CD4-positive, alpha-beta memory T cell (primary cell): ENCODE results near the gene ASMTL. TPM values are rescaled to one million over a fixed set of nuclear protein-coding genes. Genes with fewer than 3 reads are reported as not detected.
A peak's percentile ranks its signal among the peaks of the same experiment; 100 is the strongest.

Experiments
- CTCF ChIA-PET: fragments of 350-600 bp; sonication (Branson Sonifier 250); formaldehyde crosslinking; loops from one replicate; lab custom pipeline; 2021; ENCODE audit warnings: inconsistent platforms; ENCODE audit not compliant: partially characterized antibody; lab: Charles Lee
- POLR2A ChIA-PET: fragments of 350-600 bp; sonication (Branson Sonifier 250); formaldehyde crosslinking; loops from one replicate; lab custom pipeline; 2021; ENCODE audit not compliant: partially characterized antibody; lab: Charles Lee
- DNase-seq, 5 donors: peaks; one replicate each; pipeline versions ENCODE4 v3.0.0 to v3.0.0-alpha.2; 2020 to 2022; ENCODE audit warnings: mixed read lengths in 1 of 5
- H3K27ac ChIP-seq: one replicate; pipeline ENCODE4 v1.7.0; 2013; ENCODE audit warnings: low read depth, low read length
- H3K27me3 ChIP-seq: 2 replicates; pipeline ENCODE4 v1.7.0; 2013; ENCODE audit warnings: mild to moderate bottlenecking, low read length, moderate library complexity; ENCODE audit not compliant: insufficient read depth
- H3K36me3 ChIP-seq: 2 replicates; pipeline ENCODE4 v1.7.0; 2013; ENCODE audit warnings: mild to moderate bottlenecking, low read length, moderate library complexity; ENCODE audit not compliant: insufficient read depth
- H3K4me1 ChIP-seq: 2 replicates; pipeline ENCODE4 v1.7.0; 2013; ENCODE audit warnings: mild to moderate bottlenecking, low read length, moderate library complexity; ENCODE audit not compliant: insufficient read depth
- H3K4me3 ChIP-seq, 2 donors: one replicate each; pipeline ENCODE4 v1.7.0; 2013; ENCODE audit warnings: low read length in 2 of 2, mild to moderate bottlenecking in 1 of 2
- H3K9me3 ChIP-seq, 2 donors: one replicate each; pipeline ENCODE4 v1.7.0; 2013; ENCODE audit warnings: low read length in 2 of 2, control low read depth in 1 of 2; ENCODE audit not compliant: control insufficient read depth in 1 of 2
- H3K27ac Mint-ChIP-seq, 7 donors: one replicate each; pipeline ENCODE4 v1.8.0; 2020 to 2021; ENCODE audit warnings: mixed read lengths in 7 of 7, mild to moderate bottlenecking in 6 of 7, inconsistent platforms in 3 of 7, moderate library complexity in 3 of 7
- H3K27me3 Mint-ChIP-seq, 2 donors: one replicate each; pipeline ENCODE4 v1.8.0; 2020 to 2021; ENCODE audit warnings: mixed read lengths in 2 of 2
- H3K36me3 Mint-ChIP-seq, 2 donors: one replicate each; pipeline ENCODE4 v1.8.0; 2020 to 2021; ENCODE audit warnings: mixed read lengths in 2 of 2, inconsistent platforms in 1 of 2, mild to moderate bottlenecking in 1 of 2
- H3K4me1 Mint-ChIP-seq, 4 donors: one replicate each; pipeline ENCODE4 v1.8.0; 2020 to 2021; ENCODE audit warnings: mixed read lengths in 4 of 4, mild to moderate bottlenecking in 1 of 4
- H3K4me3 Mint-ChIP-seq, 8 donors: one replicate each; pipeline ENCODE4 v1.8.0; 2020 to 2021; ENCODE audit warnings: mixed read lengths in 8 of 8, mild to moderate bottlenecking in 7 of 8, moderate library complexity in 6 of 8, inconsistent platforms in 3 of 8
- H3K9me3 Mint-ChIP-seq, 8 donors: one replicate each; pipeline ENCODE4 v1.8.0; 2020 to 2021; ENCODE audit warnings: mixed read lengths in 8 of 8, mild to moderate bottlenecking in 5 of 8, inconsistent platforms in 3 of 8, moderate library complexity in 1 of 8
- intact Hi-C: fragments of 100-400 bp; cut with micrococcal nuclease; formaldehyde crosslinking; loops from one replicate; pipeline ENCODE4 v1.15.1; 2023
- polyA plus RNA-seq, 2 donors: library from polyadenylated mRNA; unstranded; fragments of 300-500 nt; fragmentation: Illumina TruSeq; gene quantifications; one replicate each; pipeline ENCODE4 v1.2.3, GENCODE V29; 2021
- total RNA-seq, 2 experiments: library from RNA; stranded (reverse); gene quantifications; one replicate each; pipeline ENCODE4 v1.2.3, GENCODE V29; 2021

Gene ASMTL
- total and polyA plus RNA-seq, 4 experiments from 2014 or later, result 35.0 to 50.4 (median 36.9) TPM

DNA sequence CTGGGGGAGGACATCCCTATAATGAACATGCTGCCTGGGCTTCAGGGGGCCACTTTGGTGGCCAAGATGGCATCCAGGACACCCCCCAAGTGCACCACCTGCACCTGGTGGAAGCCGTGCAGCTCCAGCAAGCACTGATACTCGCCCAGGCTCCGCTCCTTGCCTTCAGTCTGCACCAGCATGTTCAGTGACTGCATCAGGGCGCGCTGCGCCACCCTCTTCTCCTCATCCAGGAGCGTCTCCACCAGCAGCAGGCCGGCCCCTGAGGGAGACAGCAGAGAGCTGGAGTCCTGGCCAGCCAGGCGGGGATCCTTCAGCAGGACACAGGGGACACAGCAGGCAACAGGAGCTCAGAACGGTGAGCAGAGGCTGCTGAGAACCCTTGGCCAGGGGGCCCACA, 49.5 kb downstream of the ASMTL start:
- Histone ChIP-seq H3K9me3 (no peaks in the 10 kb centered on the region), H3K4me3 (no peak overlapping the region), H3K36me3 (peaks cover 36% of the 10 kb centered on the region), H3K27me3 (no peaks in the 10 kb centered on the region), H3K27ac (no peak overlapping the region), H3K4me1 (no peaks in the 10 kb centered on the region)
- Mint-ChIP-seq H3K4me3 (no peak overlapping the region), H3K9me3 (no peaks in the 10 kb centered on the region), H3K36me3 (peaks cover 0 to 2% of the 10 kb centered on the region in 2 donors), H3K27me3 (no peaks in the 10 kb centered on the region), H3K4me1 (no peaks in the 10 kb centered on the region), H3K27ac (no peak overlapping the region)
- no peak for DNase-seq
- intact Hi-C loops, result no loop called here
- ChIA-PET CTCF (no interaction called here), POLR2A (no interaction called here)

DNA sequence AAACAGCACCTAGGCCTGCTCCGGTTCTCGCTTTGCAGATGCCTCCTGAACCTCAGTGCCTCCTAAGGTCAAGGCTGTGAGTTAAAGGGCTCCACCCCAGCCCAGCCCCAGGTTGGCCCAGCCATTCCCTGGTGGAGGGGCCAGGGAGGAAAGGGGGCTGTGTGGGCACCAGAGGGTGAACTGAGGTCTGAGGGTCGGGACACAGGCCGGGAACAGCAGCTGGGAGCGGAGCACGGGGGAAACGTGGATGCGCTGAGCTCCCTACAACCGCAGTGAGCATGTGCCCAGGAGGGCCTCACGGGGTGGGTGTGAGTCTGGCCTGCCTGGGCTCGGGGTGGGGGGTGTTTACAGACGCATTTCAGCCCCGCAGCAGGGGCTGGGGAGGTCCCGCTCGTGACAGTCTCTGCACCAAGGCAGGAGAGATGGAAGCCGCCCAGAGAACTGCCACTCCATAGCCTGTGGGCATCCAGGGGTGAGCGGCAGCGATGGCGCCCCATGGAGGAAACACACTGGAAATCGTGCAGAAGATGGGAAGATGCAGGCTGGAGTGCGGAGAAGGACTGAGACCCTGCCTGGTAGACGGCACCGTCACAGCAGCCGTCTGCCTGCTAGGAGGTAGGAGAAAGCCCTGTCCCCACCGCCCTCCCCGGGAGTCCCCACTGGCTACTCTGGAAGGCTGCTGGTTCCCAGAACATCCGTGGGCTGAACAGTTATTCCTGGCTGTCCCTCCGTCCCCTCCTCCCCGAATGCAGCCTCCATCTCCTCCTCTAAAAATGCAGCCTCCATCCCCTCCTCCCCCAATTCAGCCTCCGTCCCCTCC, 50.9 kb downstream of the ASMTL start:
- Histone ChIP-seq H3K4me1 (no peaks in the 10 kb centered on the region), H3K27me3 (no peaks in the 10 kb centered on the region), H3K27ac (no peak overlapping the region), H3K9me3 (no peaks in the 10 kb centered on the region), H3K36me3 (peaks cover 28% of the 10 kb centered on the region), H3K4me3 (no peak overlapping the region)
- Mint-ChIP-seq H3K27me3 (no peaks in the 10 kb centered on the region), H3K27ac (no peak overlapping the region), H3K4me3 (no peak overlapping the region), H3K9me3 (no peaks in the 10 kb centered on the region), H3K4me1 (no peaks in the 10 kb centered on the region), H3K36me3 (peaks cover 0 to 3% of the 10 kb centered on the region in 2 donors)
- no peak for DNase-seq
- ChIA-PET POLR2A (no interaction called here), CTCF (no interaction called here)
- intact Hi-C loops, result loop anchor here (1.0 kb wide), 1 partner anchor 14 kb away; no protein-coding TSS in a partner anchor

DNA sequence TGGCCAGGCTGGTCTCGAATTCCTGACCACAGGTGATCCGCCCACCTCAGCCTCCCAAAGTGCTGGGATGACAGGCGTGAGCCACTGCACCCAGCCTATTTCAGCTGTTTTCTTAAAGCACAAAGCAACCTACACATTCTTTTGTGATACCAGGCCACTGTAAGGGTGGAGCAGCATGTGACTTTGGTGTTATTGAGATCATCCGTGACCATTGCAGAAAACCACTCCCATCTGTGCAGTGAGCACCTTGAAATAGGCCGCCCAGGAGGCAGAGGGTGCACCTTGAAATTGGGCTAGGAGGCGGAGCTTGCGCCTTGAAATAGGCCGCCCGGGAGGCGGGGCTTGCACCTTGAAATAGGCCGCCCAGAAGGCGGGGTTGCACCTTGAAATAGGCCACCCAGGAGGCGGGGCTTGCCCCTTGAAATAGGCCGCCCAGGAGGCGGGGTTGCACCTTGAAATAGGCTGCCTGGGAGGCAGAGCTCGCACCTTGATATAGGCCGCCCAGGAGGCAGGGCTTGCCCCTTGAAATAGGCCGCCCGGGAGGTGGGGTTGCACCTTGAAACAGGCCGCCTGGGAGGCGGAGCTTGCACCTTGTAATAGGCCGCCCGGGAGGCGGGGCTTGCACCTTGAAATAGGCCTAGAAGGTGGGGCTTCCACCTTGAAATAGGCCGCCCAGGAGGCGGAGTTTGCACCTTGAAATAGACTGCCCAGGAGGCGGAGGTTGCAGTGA, 51.8 kb downstream of the ASMTL start:
- CTCF ChIA-PET, result no interaction called here
- intact Hi-C loops, result loop anchor here (1.0 kb wide), 1 partner anchor 15 kb away; no protein-coding TSS in a partner anchor
- no peak for DNase-seq
- H3K4me3 Mint-ChIP-seq, result no peak overlapping the region
- no peaks in the 10 kb centered on the region for H3K27me3 Mint-ChIP-seq
- POLR2A ChIA-PET, result no interaction called here
- Histone ChIP-seq H3K9me3 (no peaks in the 10 kb centered on the region), H3K27me3 (no peaks in the 10 kb centered on the region), H3K27ac (no peak overlapping the region), H3K4me1 (no peaks in the 10 kb centered on the region), H3K4me3 (no peak overlapping the region), H3K36me3 (peaks cover 28% of the 10 kb centered on the region)
- peaks cover 4 to 8% of the 10 kb centered on the region in 2 donors for H3K36me3 Mint-ChIP-seq
- H3K4me1 Mint-ChIP-seq, result peaks cover 3 to 4% (median 4%) of the 10 kb centered on the region in 4 donors
- peak overlapping the region in 1 of 7 donors; percentile 35 for H3K27ac Mint-ChIP-seq
- H3K9me3 Mint-ChIP-seq, result no peaks in the 10 kb centered on the region

DNA sequence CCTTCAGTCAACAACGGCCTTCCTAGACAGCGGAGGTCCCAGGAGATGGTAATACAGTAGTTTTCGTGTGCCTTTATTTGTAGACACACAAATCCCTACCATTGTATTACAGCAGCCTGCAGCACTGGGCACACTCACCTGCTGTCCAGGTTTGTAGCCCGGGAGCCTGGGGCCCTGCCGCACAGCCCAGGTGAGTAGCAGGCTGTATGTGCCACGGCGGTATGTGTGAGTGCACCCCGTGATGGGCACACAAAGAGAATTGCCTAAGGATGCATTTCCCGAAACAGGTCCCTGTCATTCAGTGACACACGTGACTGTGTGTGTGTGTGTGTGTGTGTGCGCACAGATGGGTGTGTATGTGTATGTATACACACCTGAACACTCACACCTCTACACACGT, 52.7 kb downstream of the ASMTL start:
- Histone ChIP-seq H3K4me1 (peaks cover 4% of the 10 kb centered on the region), H3K4me3 (no peak overlapping the region), H3K9me3 (no peaks in the 10 kb centered on the region), H3K27ac (no peak overlapping the region), H3K36me3 (peaks cover 19% of the 10 kb centered on the region), H3K27me3 (no peaks in the 10 kb centered on the region)
- H3K36me3 Mint-ChIP-seq, result peaks cover 11 to 12% of the 10 kb centered on the region in 2 donors
- ChIA-PET CTCF (no interaction called here), POLR2A (no interaction called here)
- no peak overlapping the region for H3K27ac Mint-ChIP-seq
- no peak for DNase-seq
- no peaks in the 10 kb centered on the region for H3K9me3 Mint-ChIP-seq
- H3K27me3 Mint-ChIP-seq, result no peaks in the 10 kb centered on the region
- intact Hi-C loops, result no loop called here
- no peak overlapping the region for H3K4me3 Mint-ChIP-seq
- peaks cover 6 to 12% (median 11%) of the 10 kb centered on the region in 4 donors for H3K4me1 Mint-ChIP-seq

DNA sequence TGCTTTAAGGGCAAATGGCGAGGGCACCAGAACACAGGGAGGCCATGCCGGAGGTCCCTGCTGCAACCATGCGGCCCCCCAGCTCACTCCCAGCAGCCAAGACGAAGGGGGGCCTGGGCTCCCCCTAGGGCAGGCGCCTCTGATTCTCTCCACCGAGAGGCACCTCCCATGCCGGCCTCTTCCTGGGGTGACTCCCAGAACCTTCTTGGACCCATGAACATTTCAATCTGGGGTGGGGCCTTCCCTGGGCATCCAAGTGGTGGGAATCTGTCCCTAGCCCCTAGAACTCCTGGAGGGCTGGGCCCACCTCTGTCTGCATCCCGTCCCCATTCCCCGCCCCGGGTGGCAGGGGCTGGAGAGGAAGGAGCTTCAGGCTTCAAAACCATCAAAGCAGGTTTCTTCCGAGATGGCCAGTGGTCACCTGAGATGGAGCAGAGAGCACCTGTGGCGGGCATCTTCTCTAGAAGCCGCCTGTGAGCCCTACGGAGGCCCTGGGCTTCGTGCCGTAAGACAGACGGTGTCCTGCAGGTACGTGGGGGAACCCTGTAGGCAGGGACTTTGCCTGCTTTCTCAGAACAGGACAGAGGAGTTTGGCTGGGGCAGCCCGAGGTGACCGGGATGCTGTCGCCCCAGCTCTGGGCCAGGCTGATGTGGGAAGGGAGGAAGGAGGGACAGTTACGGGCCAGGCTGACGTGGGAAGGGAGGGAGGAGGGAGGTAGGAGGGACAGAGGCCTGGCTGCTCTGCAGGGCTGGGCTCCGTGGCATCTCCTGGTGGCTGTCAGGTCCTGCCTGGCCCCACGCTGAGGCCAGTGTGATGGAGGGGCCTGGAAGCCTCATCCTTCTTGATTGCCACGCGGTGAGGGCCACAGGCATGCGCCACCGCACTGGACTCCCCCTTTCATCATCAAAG, 54.0 kb downstream of the ASMTL start:
- intact Hi-C loops, result no loop called here
- Mint-ChIP-seq H3K9me3 (no peaks in the 10 kb centered on the region), H3K27me3 (no peaks in the 10 kb centered on the region), H3K4me1 (peaks cover 7 to 13% (median 12%) of the 10 kb centered on the region in 4 donors), H3K4me3 (no peak overlapping the region), H3K36me3 (peaks cover 11 to 13% of the 10 kb centered on the region in 2 donors), H3K27ac (peak overlapping the region in 1 of 7 donors; percentile 43)
- H3K36me3 ChIP-seq, result peaks cover 10% of the 10 kb centered on the region
- CTCF ChIA-PET, result no interaction called here
- POLR2A ChIA-PET, result no interaction called here
- no peak overlapping the region for H3K4me3 ChIP-seq
- DNase-seq, result no peak
- H3K27me3 ChIP-seq, result no peaks in the 10 kb centered on the region
- H3K27ac ChIP-seq, result no peak overlapping the region
- H3K4me1 ChIP-seq, result peaks cover 5% of the 10 kb centered on the region
- H3K9me3 ChIP-seq, result no peaks in the 10 kb centered on the region

DNA sequence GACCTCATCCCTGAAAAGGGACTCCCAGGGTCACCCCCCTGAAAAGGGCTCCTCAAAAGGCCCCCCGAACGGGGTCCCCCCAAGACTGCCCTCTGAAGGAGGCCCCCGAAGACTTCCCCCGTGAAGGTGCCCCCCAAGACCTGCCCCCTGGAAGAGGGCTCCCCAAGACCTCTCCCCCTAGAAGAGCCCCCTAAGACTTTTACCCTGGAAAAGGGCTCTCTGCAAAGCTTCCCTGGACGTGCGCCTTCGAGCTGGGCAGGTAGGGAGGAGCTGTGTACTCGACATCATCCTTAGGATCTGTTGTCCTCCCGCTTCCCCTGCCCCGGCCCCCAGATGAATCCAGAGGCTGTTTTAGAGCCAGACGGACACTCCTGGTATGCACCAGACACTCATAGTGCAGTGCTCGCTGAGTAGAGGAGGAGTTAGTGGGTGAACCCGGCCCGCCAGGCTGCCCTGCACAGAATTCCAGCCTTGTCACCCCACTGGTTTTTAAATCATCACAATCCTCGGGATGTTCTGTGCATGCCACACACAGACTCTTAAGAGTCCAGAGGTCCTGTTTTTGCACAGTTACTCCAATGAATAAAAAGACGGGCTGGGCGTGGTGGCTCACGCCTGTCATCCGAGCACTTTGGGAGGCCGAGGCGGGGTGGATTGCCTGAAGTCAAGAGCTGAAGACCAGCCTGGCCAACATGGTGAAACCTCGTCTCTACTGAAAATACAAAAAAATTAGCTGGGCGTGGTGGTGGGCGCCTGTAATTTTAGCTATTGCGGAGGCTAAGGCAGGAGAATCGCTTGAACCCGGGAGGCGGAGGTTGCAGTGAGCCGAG, 55.1 kb downstream of the ASMTL start:
- intact Hi-C loops, result no loop called here
- Histone ChIP-seq H3K27me3 (no peaks in the 10 kb centered on the region), H3K4me1 (peaks cover 13% of the 10 kb centered on the region), H3K9me3 (no peaks in the 10 kb centered on the region), H3K4me3 (no peak overlapping the region), H3K27ac (no peak overlapping the region), H3K36me3 (peaks cover 3% of the 10 kb centered on the region)
- no peaks in the 10 kb centered on the region for H3K9me3 Mint-ChIP-seq
- peaks cover 11 to 21% (median 16%) of the 10 kb centered on the region in 4 donors for H3K4me1 Mint-ChIP-seq
- ChIA-PET CTCF (no interaction called here), POLR2A (no interaction called here)
- DNase-seq, result no peak
- H3K27ac Mint-ChIP-seq, result no peak overlapping the region
- peaks cover 11 to 14% of the 10 kb centered on the region in 2 donors for H3K36me3 Mint-ChIP-seq
- peak overlapping the region in 1 of 8 donors; percentile 25 for H3K4me3 Mint-ChIP-seq
- H3K27me3 Mint-ChIP-seq, result no peaks in the 10 kb centered on the region
